Stomach (tissue), 9 donors: Measurements from ENCODE around the gene S100A12. TPM values are rescaled to one million over a fixed set of nuclear protein-coding genes. Genes with fewer than 3 reads are reported as not detected.

Source experiments
- DNase-seq, 2 donors: peaks; one replicate each; pipeline versions ENCODE4 v3.0.0 to v3.0.0-alpha.2; 2013 to 2019
- H3K27ac ChIP-seq, 5 donors: fragments of 200-600 bp in 4 of 5; sonication (generic) in 4 of 5; one replicate each; pipeline ENCODE4 v1.5.1; 2013 to 2019; ENCODE audit warnings: mild to moderate bottlenecking in 1 of 5, moderate library complexity in 1 of 5
- H3K27me3 ChIP-seq, 3 donors: fragments of 200-600 bp; sonication (generic); one replicate each; pipeline ENCODE4 v1.5.1; 2017 to 2019; ENCODE audit warnings: mixed run types in 1 of 3
- H3K36me3 ChIP-seq, 4 donors: fragments of 200-600 bp; sonication (generic); 1 replicate in 3 of 4; 2 replicates in 1 of 4; pipeline ENCODE4 v1.5.1; 2016 to 2019
- H3K4me1 ChIP-seq, 4 donors: fragments of 200-600 bp; sonication (generic); one replicate each; pipeline ENCODE4 v1.5.1; 2016 to 2019
- H3K4me3 ChIP-seq, 4 donors: fragments of 200-600 bp; sonication (generic) in 3 of 4; one replicate each; pipeline ENCODE4 v1.5.1; 2016 to 2019; ENCODE audit warnings: mild to moderate bottlenecking in 1 of 4
- H3K9me3 ChIP-seq, 4 donors: fragments of 200-600 bp; sonication (generic); one replicate each; pipeline ENCODE4 v1.5.1; 2016 to 2019
- EP300 ChIP-seq: sonication (generic); formaldehyde crosslinking; IDR thresholded peaks from one replicate; pipeline ENCODE4 v1.6.1; 2017; ENCODE audit warnings: antibody characterized with exemption
- POLR2A ChIP-seq, 4 donors: fragments of 450-650 bp; IDR thresholded peaks; one replicate each; pipeline ENCODE4 v1.6.1; 2016; ENCODE audit warnings: antibody characterized with exemption in 4 of 4, control low read depth in 2 of 4, mild to moderate bottlenecking in 1 of 4, moderate library complexity in 1 of 4
- POLR2AphosphoS5 ChIP-seq, 3 donors: sonication (generic); formaldehyde crosslinking; IDR thresholded peaks; one replicate each; pipeline ENCODE4 v1.6.1; 2016; ENCODE audit warnings: antibody characterized with exemption in 3 of 3
- WGBS, 5 donors: extraction: QIAGEN DNeasy Blood & Tissue Kit in 3 of 5; methylation state at CpG; one replicate each; pipeline versions ENCODE4 v1.1.5 to v1.1.7; 2013 to 2018; 5-methylcytosine and 5-hydroxymethylcytosine counted together
- intact Hi-C: fragments of 100-400 bp; cut with DNase I; formaldehyde crosslinking; loops from one replicate; pipeline ENCODE4 v1.15.1; 2023; ENCODE audit warnings: low total_unique reads
- polyA plus RNA-seq, 3 donors: library from polyadenylated mRNA; stranded (reverse); fragments of 200-250 nt; gene quantifications; one replicate each; pipeline ENCODE4 v1.2.3, GENCODE V29; 2013
- total RNA-seq, 5 donors: library from RNA; depleted of rRNA; stranded (reverse); fragments of >200 nt; gene quantifications; one replicate each; pipeline versions ENCODE4 v1.1.0 to v1.2.3, GENCODE V29; 2014 to 2016
- TF ChIP-seq, protein P1 (sequence below), 7 experiments: fragments of 450-650 bp in 4 of 7; fragments of 200-600 bp in 3 of 7; sonication (generic) in 3 of 7; IDR thresholded peaks; one replicate each; pipeline ENCODE4 v1.5.1; 2016 to 2019; ENCODE audit warnings: antibody characterized with exemption in 7 of 7, control low read depth in 2 of 7, mild to moderate bottlenecking in 1 of 7
- donor health status: healthy with polysubstance abuse.
- donor health status: Bipolar disorder and iron deficiency.
- donor health status: healthy.

The S100A12 gene
- total and polyA plus RNA-seq, 8 donors = 8.2 to 58.3 (median 16.3) TPM; not detected in 4

- H3K9me3 ChIP-seq = no peaks in the 10 kb centered on the region
- H3K4me3 ChIP-seq = peak within 1 kb of the TSS in 3 of 4 donors; percentile 3 to 40 (median 27)
- H3K36me3 ChIP-seq = no peaks in the 10 kb centered on the region
- peak within 1 kb of the TSS in 3 of 5 donors; percentile 45 to 77 (median 56) for H3K27ac ChIP-seq
- 71 to 80% (median 79%) methylated on average over 11 of the region's 11 CpGs for WGBS, 5 donors
- no peak for DNase-seq
- H3K27me3 ChIP-seq = peaks cover 0 to 24% (median 0%) of the 10 kb centered on the region in 3 donors
- intact Hi-C loops = no loop called here
- H3K4me1 ChIP-seq = no peaks in the 10 kb centered on the region
- TF ChIP-seq POLR2AphosphoS5 (IDR thresholded peaks at IDR 0.05) = peak in 1 of 3 donors; percentile 26
- TF ChIP-seq EP300 = no peak
- TF ChIP-seq POLR2A (IDR thresholded peaks at IDR 0.05) = no peak
These were observed 17.3 kb downstream of the S100A12 start, which contains the start of gene S100A9 for GRCh38 chr1:153357853-153358690. Gene S100A9 (plus strand): TSS chr1:153357854. CDS start chr1:153358284, 430 bp downstream.

GRCh38 chr1:153357076-153357852 lies 18.2 kb downstream of the S100A12 start:
- intact Hi-C loops = no loop called here
- TF ChIP-seq, protein P1, sequence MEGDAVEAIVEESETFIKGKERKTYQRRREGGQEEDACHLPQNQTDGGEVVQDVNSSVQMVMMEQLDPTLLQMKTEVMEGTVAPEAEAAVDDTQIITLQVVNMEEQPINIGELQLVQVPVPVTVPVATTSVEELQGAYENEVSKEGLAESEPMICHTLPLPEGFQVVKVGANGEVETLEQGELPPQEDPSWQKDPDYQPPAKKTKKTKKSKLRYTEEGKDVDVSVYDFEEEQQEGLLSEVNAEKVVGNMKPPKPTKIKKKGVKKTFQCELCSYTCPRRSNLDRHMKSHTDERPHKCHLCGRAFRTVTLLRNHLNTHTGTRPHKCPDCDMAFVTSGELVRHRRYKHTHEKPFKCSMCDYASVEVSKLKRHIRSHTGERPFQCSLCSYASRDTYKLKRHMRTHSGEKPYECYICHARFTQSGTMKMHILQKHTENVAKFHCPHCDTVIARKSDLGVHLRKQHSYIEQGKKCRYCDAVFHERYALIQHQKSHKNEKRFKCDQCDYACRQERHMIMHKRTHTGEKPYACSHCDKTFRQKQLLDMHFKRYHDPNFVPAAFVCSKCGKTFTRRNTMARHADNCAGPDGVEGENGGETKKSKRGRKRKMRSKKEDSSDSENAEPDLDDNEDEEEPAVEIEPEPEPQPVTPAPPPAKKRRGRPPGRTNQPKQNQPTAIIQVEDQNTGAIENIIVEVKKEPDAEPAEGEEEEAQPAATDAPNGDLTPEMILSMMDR (IDR thresholded peaks at IDR 0.05) = no peak
- no peak for TF ChIP-seq POLR2A (IDR thresholded peaks at IDR 0.05)
- no peak for TF ChIP-seq POLR2AphosphoS5 (IDR thresholded peaks at IDR 0.05)
- no peak for TF ChIP-seq EP300
- H3K36me3 ChIP-seq = no peaks in the 10 kb centered on the region
- H3K27ac ChIP-seq = peak overlapping the region in 2 of 5 donors; percentile 56 to 77
- DNase-seq = peak; percentile 27 to 46
- H3K4me3 ChIP-seq = peak overlapping the region in 1 of 4 donors; percentile 40
- H3K27me3 ChIP-seq = peaks cover 0 to 24% (median 0%) of the 10 kb centered on the region in 3 donors
- WGBS, 5 donors = 50 to 62% (median 60%) methylated on average over 10 of the region's 10 CpGs
- no peaks in the 10 kb centered on the region for H3K9me3 ChIP-seq
- no peaks in the 10 kb centered on the region for H3K4me1 ChIP-seq

DNA sequence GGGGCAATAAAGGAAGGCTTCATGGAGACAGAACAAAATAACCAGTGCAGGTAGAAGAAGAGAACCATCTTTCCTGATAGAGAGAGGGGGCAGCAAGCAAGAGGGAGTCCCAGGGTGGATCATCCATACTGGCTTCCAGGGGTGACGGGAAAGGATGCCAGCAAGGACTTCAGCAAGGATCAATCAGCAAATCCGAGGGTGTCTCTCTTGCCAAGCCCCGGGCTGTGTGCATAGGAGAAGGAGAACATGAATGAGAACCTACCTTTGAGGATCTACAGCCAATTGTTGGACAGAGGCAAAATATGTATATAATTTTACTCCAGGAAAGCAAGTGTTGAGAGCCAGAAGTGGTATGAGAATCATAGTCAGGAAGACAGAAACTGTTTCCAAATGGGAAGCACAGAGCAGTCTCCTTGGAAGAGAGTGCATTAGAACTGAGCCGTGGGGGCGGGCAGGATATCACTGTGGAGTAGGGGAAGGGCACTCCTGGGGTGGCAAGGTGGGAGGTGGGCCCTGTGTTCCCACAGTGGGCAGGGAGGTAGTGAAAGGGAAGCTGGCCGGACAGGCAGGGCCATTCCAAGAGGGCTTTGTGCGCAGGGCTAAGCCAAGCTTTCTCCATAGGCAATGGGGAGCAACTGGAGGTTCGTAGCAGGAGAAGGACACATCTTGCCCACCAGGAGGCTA lies 18.9 kb downstream of the S100A12 start:
- TF ChIP-seq POLR2A (IDR thresholded peaks at IDR 0.05) (no peak), POLR2AphosphoS5 (IDR thresholded peaks at IDR 0.05) (no peak), EP300 (no peak)
- TF ChIP-seq, protein P1 (IDR thresholded peaks at IDR 0.05) = no peak
- Histone ChIP-seq H3K4me3 (no peak overlapping the region), H3K36me3 (no peaks in the 10 kb centered on the region), H3K27ac (peak overlapping the region in 2 of 5 donors; percentile 56 to 77), H3K4me1 (no peaks in the 10 kb centered on the region), H3K27me3 (peaks cover 0 to 30% (median 0%) of the 10 kb centered on the region in 3 donors), H3K9me3 (no peaks in the 10 kb centered on the region)
- DNase-seq = no peak
- WGBS, 5 donors = 77 to 89% (median 87%) methylated on average over 8 of the region's 8 CpGs
- intact Hi-C loops = no loop called here

GRCh38 chr1:153355445-153356071 lies 19.9 kb downstream of the S100A12 start:
- no peaks in the 10 kb centered on the region for H3K36me3 ChIP-seq
- no peaks in the 10 kb centered on the region for H3K4me1 ChIP-seq
- DNase-seq = peak; percentile 53 to 61
- peaks cover 0 to 40% (median 0%) of the 10 kb centered on the region in 3 donors for H3K27me3 ChIP-seq
- no peak overlapping the region for H3K4me3 ChIP-seq
- no peak overlapping the region for H3K27ac ChIP-seq
- TF ChIP-seq POLR2A (IDR thresholded peaks at IDR 0.05) = no peak
- no peak for TF ChIP-seq POLR2AphosphoS5 (IDR thresholded peaks at IDR 0.05)
- TF ChIP-seq EP300 = no peak
- TF ChIP-seq, protein P1 (IDR thresholded peaks at IDR 0.05) = no peak
- WGBS, 5 donors = 41 to 51% (median 49%) methylated on average over 8 to 10 of the region's 10 CpGs
- intact Hi-C loops = no loop called here
- H3K9me3 ChIP-seq = no peaks in the 10 kb centered on the region
